BJ (cell line): Measurements from ENCODE around the gene MACROH2A1. TPM values are rescaled to one million over a fixed set of nuclear protein-coding genes. Genes with fewer than 3 reads are reported as not detected.

Experiments used
- CTCF ChIA-PET: fragments of 350-600 bp; formaldehyde crosslinking; extraction: SDS; loops from one replicate; lab custom pipeline; 2021; ENCODE audit warnings: antibody characterized with exemption, inconsistent platforms; lab: Yijun Ruan, JAX
- POLR2A ChIA-PET: fragments of 300-600 bp; sonication (Branson Sonifier 250); formaldehyde crosslinking; extraction: SDS; loops from one replicate; lab custom pipeline; 2021; ENCODE audit warnings: antibody characterized with exemption; lab: Charles Lee
- DNase-seq: peaks from one replicate; pipeline ENCODE4 v3.0.0-alpha.2; 2011; ENCODE audit warnings: low read depth
- H3K27me3 ChIP-seq: 2 replicates; pipeline ENCODE4 v1.6.0; 2011; ENCODE audit warnings: low read length; ENCODE audit not compliant: control insufficient read depth, insufficient read depth
- H3K36me3 ChIP-seq: 2 replicates; pipeline ENCODE4 v1.5.1; 2011; ENCODE audit warnings: low read length; ENCODE audit not compliant: control insufficient read depth, insufficient read depth
- H3K4me3 ChIP-seq: 2 replicates; pipeline ENCODE4 v1.5.1; 2011; ENCODE audit warnings: low read depth, mild to moderate bottlenecking, control low read depth, low read length
- polyA plus RNA-seq: library from polyadenylated mRNA; depleted of rRNA; stranded (reverse); fragments of >200 nt; gene quantifications from 2 replicates; pipeline ENCODE4 v1.2.3, GENCODE V29; 2011
- TF ChIP-seq, protein P1 (sequence below): IDR thresholded peaks from 2 replicates; pipeline ENCODE4 v1.5.1; 2011; ENCODE audit warnings: low read depth, mild to moderate bottlenecking, control low read depth, inconsistent platforms, low read length, moderate library complexity; ENCODE audit not compliant: insufficient read depth

Gene MACROH2A1
- polyA plus RNA-seq, 1 experiment = 96.0 TPM

DNA sequence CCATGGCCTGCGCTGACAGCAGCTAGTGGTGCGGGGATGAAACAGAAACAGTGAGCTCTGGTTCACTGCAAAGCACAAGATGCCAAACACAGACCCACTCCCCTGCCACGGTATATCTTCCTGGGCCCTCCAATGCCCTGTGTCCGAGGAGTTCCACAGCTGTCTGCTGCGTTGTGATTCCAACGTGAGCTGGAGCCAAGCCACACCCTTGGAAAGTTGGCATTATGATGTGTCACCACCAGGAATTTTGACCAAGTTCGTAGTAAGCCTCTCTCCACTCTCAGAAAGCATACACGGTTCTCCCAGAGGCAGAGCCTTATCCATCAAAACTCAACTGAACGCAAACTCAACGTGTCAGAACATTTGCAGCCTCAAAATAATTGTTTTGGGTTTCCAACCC, 55.6 kb downstream of the MACROH2A1 start:
- Histone ChIP-seq H3K27me3 (no peaks in the 10 kb centered on the region), H3K36me3 (peaks cover 28% of the 10 kb centered on the region), H3K4me3 (no peak overlapping the region)
- DNase-seq = no peak
- POLR2A ChIA-PET = no interaction called here
- CTCF ChIA-PET = interaction anchor here (0.6 to 1.1 kb wide), 3 partner anchors 82 to 308 kb away, joined by 3 to 5 read pairs (median 3); no protein-coding TSS in a partner anchor
- TF ChIP-seq, protein P1, sequence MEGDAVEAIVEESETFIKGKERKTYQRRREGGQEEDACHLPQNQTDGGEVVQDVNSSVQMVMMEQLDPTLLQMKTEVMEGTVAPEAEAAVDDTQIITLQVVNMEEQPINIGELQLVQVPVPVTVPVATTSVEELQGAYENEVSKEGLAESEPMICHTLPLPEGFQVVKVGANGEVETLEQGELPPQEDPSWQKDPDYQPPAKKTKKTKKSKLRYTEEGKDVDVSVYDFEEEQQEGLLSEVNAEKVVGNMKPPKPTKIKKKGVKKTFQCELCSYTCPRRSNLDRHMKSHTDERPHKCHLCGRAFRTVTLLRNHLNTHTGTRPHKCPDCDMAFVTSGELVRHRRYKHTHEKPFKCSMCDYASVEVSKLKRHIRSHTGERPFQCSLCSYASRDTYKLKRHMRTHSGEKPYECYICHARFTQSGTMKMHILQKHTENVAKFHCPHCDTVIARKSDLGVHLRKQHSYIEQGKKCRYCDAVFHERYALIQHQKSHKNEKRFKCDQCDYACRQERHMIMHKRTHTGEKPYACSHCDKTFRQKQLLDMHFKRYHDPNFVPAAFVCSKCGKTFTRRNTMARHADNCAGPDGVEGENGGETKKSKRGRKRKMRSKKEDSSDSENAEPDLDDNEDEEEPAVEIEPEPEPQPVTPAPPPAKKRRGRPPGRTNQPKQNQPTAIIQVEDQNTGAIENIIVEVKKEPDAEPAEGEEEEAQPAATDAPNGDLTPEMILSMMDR = no peak

DNA sequence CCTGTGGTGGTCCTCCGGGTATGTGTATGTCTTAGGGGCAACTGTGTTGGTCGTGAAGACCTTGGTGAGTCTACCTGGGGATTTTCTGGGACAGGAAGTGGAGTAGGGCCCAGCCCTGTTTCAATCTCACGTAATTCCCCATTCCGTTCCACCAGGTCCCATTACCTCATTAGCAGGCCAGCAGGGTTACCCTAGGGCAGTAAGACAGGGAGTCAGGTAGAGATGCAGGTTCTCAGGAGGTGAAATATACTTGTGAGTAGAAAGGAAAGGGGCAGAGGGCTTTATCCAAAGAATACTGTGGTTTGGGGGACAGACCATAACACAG, 56.5 kb downstream of the MACROH2A1 start:
- ChIA-PET POLR2A (no interaction called here), CTCF (interaction anchor here (1.0 kb wide), 1 partner anchor 9 kb away, joined by 3 read pairs; no protein-coding TSS in a partner anchor)
- peaks cover 34% of the 10 kb centered on the region for H3K36me3 ChIP-seq
- DNase-seq = no peak
- no peaks in the 10 kb centered on the region for H3K27me3 ChIP-seq
- TF ChIP-seq, protein P1 = no peak
- no peak overlapping the region for H3K4me3 ChIP-seq

DNA sequence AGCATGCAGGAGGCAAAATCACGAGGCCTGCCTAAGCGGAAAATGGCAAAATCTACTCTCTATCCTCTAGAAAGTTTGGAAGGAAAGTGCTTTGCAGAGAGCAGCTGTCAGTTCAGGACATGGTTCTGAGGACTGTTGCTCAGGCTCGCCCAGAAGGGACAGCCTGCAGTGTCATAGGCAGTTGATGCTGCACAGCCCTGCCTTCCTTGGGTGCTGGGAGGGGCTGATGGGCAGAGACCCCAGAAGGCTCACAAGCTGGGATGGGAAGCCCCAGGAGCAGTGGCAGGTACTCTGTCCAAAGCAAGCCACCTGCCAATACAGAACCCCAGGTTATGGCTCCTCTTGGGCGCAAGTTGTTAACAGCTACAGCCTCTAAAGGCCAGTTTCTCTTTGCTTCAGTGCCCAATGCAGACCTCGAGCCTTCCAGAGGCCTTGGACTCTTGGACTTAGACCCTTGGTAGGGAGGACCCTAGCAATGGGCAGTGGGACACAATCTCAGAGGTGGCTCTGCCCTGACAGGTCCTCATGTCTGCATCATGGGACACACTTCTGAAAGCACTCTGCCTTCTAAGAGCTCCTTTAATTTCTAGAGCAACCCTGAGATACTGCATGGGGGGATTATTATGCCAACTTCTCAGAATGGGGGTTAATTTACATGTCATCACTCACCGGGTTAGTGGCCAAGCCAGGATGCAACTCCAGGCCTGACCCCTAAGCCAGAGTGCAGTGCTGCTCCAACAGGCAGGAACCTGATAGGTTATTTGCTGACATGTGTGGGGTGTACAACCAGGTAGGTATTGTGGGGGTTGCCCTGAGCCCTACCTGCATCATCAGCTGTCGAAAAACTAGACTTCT, 57.1 kb downstream of the MACROH2A1 start:
- TF ChIP-seq, protein P1 = no peak
- DNase-seq = no peak
- Histone ChIP-seq H3K36me3 (peaks cover 38% of the 10 kb centered on the region), H3K4me3 (no peak overlapping the region), H3K27me3 (no peaks in the 10 kb centered on the region)
- ChIA-PET CTCF (interaction anchor here (1.0 to 1.3 kb wide), 2 partner anchors 9 to 84 kb away, joined by 3 read pairs; no protein-coding TSS in a partner anchor), POLR2A (no interaction called here)

DNA sequence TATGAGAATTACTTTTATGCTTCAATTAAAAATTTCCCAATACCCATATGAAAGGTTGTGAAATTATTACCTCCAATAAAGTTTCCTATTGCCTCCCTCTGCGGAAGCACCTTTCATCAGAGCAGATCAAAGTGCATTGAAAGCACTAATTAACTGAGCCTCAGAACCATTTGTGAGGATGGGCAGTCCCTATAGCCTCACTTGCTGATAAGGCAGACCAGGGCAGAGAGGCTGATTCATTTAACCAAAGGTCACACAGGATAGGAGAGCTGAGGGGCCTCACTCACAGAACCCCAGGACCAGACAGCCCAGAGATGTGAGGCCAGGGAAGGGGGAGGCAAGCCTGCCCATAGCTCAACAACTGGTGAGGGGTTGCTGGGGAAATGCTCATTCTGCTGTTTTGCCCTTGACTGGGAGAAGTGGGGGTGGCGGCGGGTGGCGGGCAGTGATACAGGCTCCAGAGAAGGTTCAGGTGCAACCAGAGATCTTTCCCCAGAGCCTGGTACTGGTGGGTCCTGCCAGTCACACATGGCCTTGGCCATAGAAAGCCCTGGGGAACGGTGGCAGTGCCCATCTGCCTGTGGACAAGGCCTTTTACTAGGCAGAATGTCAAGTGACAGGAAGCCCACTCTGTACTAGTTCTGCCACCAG, 57.9 kb downstream of the MACROH2A1 start:
- TF ChIP-seq, protein P1 = no peak
- Histone ChIP-seq H3K36me3 (peaks cover 38% of the 10 kb centered on the region), H3K27me3 (no peaks in the 10 kb centered on the region), H3K4me3 (no peak overlapping the region)
- ChIA-PET CTCF (interaction anchor here (0.9 to 1.3 kb wide), 2 partner anchors 23 to 85 kb away, joined by 3 read pairs; no protein-coding TSS in a partner anchor), POLR2A (no interaction called here)
- no peak for DNase-seq

DNA sequence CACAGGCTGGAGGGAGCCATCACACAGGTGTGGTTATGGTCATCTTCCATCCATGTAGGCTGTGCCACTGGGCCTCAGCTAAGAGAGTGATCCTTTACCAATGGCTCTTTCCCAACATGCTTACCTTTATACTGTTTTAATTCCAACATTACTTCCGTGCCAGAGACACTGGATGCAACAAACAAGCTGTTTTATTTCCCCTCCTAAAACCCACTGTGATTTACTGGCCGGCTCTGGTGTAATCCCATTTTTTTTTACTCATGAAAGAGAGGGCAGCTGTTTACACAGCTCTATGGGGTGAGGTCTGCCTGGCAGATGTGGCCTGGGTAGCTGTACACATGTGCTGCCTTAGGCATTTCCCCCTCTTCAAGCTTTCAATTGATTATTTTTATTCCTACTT, 58.5 kb downstream of the MACROH2A1 start:
- POLR2A ChIA-PET = no interaction called here
- no peak for DNase-seq
- Histone ChIP-seq H3K27me3 (no peaks in the 10 kb centered on the region), H3K4me3 (no peak overlapping the region), H3K36me3 (peaks cover 38% of the 10 kb centered on the region)
- TF ChIP-seq, protein P1 = no peak
- CTCF ChIA-PET = interaction anchor here (0.9 to 1.3 kb wide), 2 partner anchors 23 to 85 kb away, joined by 3 read pairs; no protein-coding TSS in a partner anchor
